ENCODE measurements around the gene PPM1H. TPM values are rescaled to one million over a fixed set of nuclear protein-coding genes. Genes with fewer than 3 reads are reported as not detected.

PPM1H gene
- 15.7 TPM for polyA plus RNA-seq (2013, experiment 1 of 2)
- 15.2 TPM for polyA plus RNA-seq (2013, experiment 2 of 2)

GRCh38 chr12:62934799-62935674, at the start of gene PPM1H:
Gene PPM1H, minus strand, starts transcription at chr12:62935150. Its CDS starts 414 bp downstream, at chr12:62934736.
- no peaks in the 10 kb centered on the region for H3K36me3 ChIP-seq (ENCODE audit: control insufficient read depth, insufficient read depth, low read length)
- no peak within 1 kb of the TSS for H2BK15ac ChIP-seq (replicated peaks; ENCODE audit: low read depth)
- H3K4me3 ChIP-seq (ENCODE audit: low read length): peak within 1 kb of the TSS; percentile 65
- peak within 1 kb of the TSS; percentile 78 for H3K4me2 ChIP-seq (ENCODE audit: low read length)
- peak within 1 kb of the TSS; percentile 77 for H3K9ac ChIP-seq (ENCODE audit: low read length)
- H3K56ac ChIP-seq (ENCODE audit: low read length): peak within 1 kb of the TSS; percentile 83
- DNase-seq: peak; percentile 97
- H2BK120ac ChIP-seq (ENCODE audit: low read depth, low read length): peak within 1 kb of the TSS; percentile 4
- H2BK5ac ChIP-seq (ENCODE audit: low read length): peak within 1 kb of the TSS; percentile 22
- peak within 1 kb of the TSS; percentile 85 for H3K27ac ChIP-seq (ENCODE audit: low read depth, low read length)
- H3K27me3 ChIP-seq (ENCODE audit: insufficient read depth, low read length, poor library complexity): no peaks in the 10 kb centered on the region
- no peak within 1 kb of the TSS for H4K5ac ChIP-seq (ENCODE audit: low read length)
- H3K4me1 ChIP-seq (ENCODE audit: control insufficient read depth, low read depth, low read length): peaks cover 11% of the 10 kb centered on the region
- peaks cover 9% of the 10 kb centered on the region for H3K79me2 ChIP-seq (ENCODE audit: control insufficient read depth, insufficient read depth, low read length)
- peak within 1 kb of the TSS; percentile 46 for H3K4ac ChIP-seq (ENCODE audit: low read depth, low read length)
- peak within 1 kb of the TSS; percentile 15 for H3K23ac ChIP-seq (ENCODE audit: low read length)
- peaks cover 1% of the 10 kb centered on the region for H3K79me1 ChIP-seq (ENCODE audit: low read length)
- no peak within 1 kb of the TSS for H2AK5ac ChIP-seq (ENCODE audit: low read length)
- no CpG with 5 or more reads among the region's 69 CpGs for WGBS (ENCODE audit: extremely low coverage, insufficient coverage, low lambda C conversion rate)
- no peak within 1 kb of the TSS for H4K8ac ChIP-seq (ENCODE audit: low read depth, low read length)
- peak within 1 kb of the TSS; percentile 60 for H3K18ac ChIP-seq (ENCODE audit: low read length)

GRCh38 chr12:62983594-62983993, 48.6 kb upstream of the PPM1H start:
- no peak overlapping the region for H3K9ac ChIP-seq (ENCODE audit: low read length)
- H3K4ac ChIP-seq (ENCODE audit: low read depth, low read length): no peak overlapping the region
- peak; percentile 62 for DNase-seq
- H3K4me2 ChIP-seq (ENCODE audit: low read length): no peak overlapping the region
- H3K79me2 ChIP-seq (ENCODE audit: control insufficient read depth, insufficient read depth, low read length): no peaks in the 10 kb centered on the region
- H4K5ac ChIP-seq (ENCODE audit: low read length): no peak overlapping the region
- H3K79me1 ChIP-seq (ENCODE audit: low read length): no peaks in the 10 kb centered on the region
- H2BK120ac ChIP-seq (ENCODE audit: low read depth, low read length): no peak overlapping the region
- H3K27me3 ChIP-seq (ENCODE audit: insufficient read depth, low read length, poor library complexity): no peaks in the 10 kb centered on the region
- H3K36me3 ChIP-seq (ENCODE audit: control insufficient read depth, insufficient read depth, low read length): no peaks in the 10 kb centered on the region
- H3K4me3 ChIP-seq (ENCODE audit: low read length): no peak overlapping the region
- no CpG with 5 or more reads among the region's 4 CpGs for WGBS (ENCODE audit: extremely low coverage, insufficient coverage, low lambda C conversion rate)
- no peaks in the 10 kb centered on the region for H3K4me1 ChIP-seq (ENCODE audit: control insufficient read depth, low read depth, low read length)
- no peak overlapping the region for H2BK15ac ChIP-seq (replicated peaks; ENCODE audit: low read depth)
- H3K27ac ChIP-seq (ENCODE audit: low read depth, low read length): no peak overlapping the region
- H2AK5ac ChIP-seq (ENCODE audit: low read length): no peak overlapping the region
- H3K56ac ChIP-seq (ENCODE audit: low read length): no peak overlapping the region
- no peak overlapping the region for H4K8ac ChIP-seq (ENCODE audit: low read depth, low read length)
- H3K18ac ChIP-seq (ENCODE audit: low read length): no peak overlapping the region
- no peak overlapping the region for H3K23ac ChIP-seq (ENCODE audit: low read length)
- H2BK5ac ChIP-seq (ENCODE audit: low read length): no peak overlapping the region

GRCh38 chr12:62978768-62979167, 43.8 kb upstream of the PPM1H start:
- no peak overlapping the region for H2AK5ac ChIP-seq (ENCODE audit: low read length)
- H2BK120ac ChIP-seq (ENCODE audit: low read depth, low read length): no peak overlapping the region
- no peak overlapping the region for H4K8ac ChIP-seq (ENCODE audit: low read depth, low read length)

GRCh38 chr12:62977883-62978282, 42.9 kb upstream of the PPM1H start:
- Histone ChIP-seq H3K4me1 (ENCODE audit: control insufficient read depth, low read depth, low read length) (no peaks in the 10 kb centered on the region), H3K27me3 (ENCODE audit: insufficient read depth, low read length, poor library complexity) (no peaks in the 10 kb centered on the region), H2BK15ac (replicated peaks; ENCODE audit: low read depth) (no peak overlapping the region), H3K79me2 (ENCODE audit: control insufficient read depth, insufficient read depth, low read length) (no peaks in the 10 kb centered on the region), H2AK5ac (ENCODE audit: low read length) (no peak overlapping the region), H3K27ac (ENCODE audit: low read depth, low read length) (no peak overlapping the region), H3K36me3 (ENCODE audit: control insufficient read depth, insufficient read depth, low read length) (no peaks in the 10 kb centered on the region), H3K18ac (ENCODE audit: low read length) (no peak overlapping the region), H3K4me3 (ENCODE audit: low read length) (no peak overlapping the region), H4K5ac (ENCODE audit: low read length) (no peak overlapping the region), H3K4ac (ENCODE audit: low read depth, low read length) (no peak overlapping the region), H3K79me1 (ENCODE audit: low read length) (no peaks in the 10 kb centered on the region), H3K4me2 (ENCODE audit: low read length) (no peak overlapping the region), H2BK5ac (ENCODE audit: low read length) (no peak overlapping the region), H3K56ac (ENCODE audit: low read length) (no peak overlapping the region), H4K8ac (ENCODE audit: low read depth, low read length) (no peak overlapping the region), H2BK120ac (ENCODE audit: low read depth, low read length) (no peak overlapping the region), H3K23ac (ENCODE audit: low read length) (no peak overlapping the region), H3K9ac (ENCODE audit: low read length) (no peak overlapping the region)
- DNase-seq: no peak
- WGBS (ENCODE audit: extremely low coverage, insufficient coverage, low lambda C conversion rate): no CpG with 5 or more reads among the region's 1 CpG

More at GRCh38 chr12:62978768-62979167, 43.8 kb upstream of the PPM1H start:
- no peak overlapping the region for H3K4ac ChIP-seq (ENCODE audit: low read depth, low read length)
- no peak overlapping the region for H3K23ac ChIP-seq (ENCODE audit: low read length)
- H4K5ac ChIP-seq (ENCODE audit: low read length): no peak overlapping the region
- DNase-seq: no peak
- no peak overlapping the region for H3K18ac ChIP-seq (ENCODE audit: low read length)
- H3K27me3 ChIP-seq (ENCODE audit: insufficient read depth, low read length, poor library complexity): no peaks in the 10 kb centered on the region
- no peak overlapping the region for H3K4me2 ChIP-seq (ENCODE audit: low read length)
- no peaks in the 10 kb centered on the region for H3K79me1 ChIP-seq (ENCODE audit: low read length)
- H3K36me3 ChIP-seq (ENCODE audit: control insufficient read depth, insufficient read depth, low read length): no peaks in the 10 kb centered on the region
- no peak overlapping the region for H3K56ac ChIP-seq (ENCODE audit: low read length)
- no peak overlapping the region for H3K27ac ChIP-seq (ENCODE audit: low read depth, low read length)
- H3K79me2 ChIP-seq (ENCODE audit: control insufficient read depth, insufficient read depth, low read length): no peaks in the 10 kb centered on the region
- H3K4me1 ChIP-seq (ENCODE audit: control insufficient read depth, low read depth, low read length): no peaks in the 10 kb centered on the region
- H2BK15ac ChIP-seq (replicated peaks; ENCODE audit: low read depth): no peak overlapping the region
- H2BK5ac ChIP-seq (ENCODE audit: low read length): no peak overlapping the region
- no peak overlapping the region for H3K4me3 ChIP-seq (ENCODE audit: low read length)
- no peak overlapping the region for H3K9ac ChIP-seq (ENCODE audit: low read length)

- Histone ChIP-seq H2BK15ac (replicated peaks; ENCODE audit: low read depth) (no peak overlapping the region), H3K23ac (ENCODE audit: low read length) (no peak overlapping the region), H3K27me3 (ENCODE audit: insufficient read depth, low read length, poor library complexity) (no peaks in the 10 kb centered on the region), H3K4me1 (ENCODE audit: control insufficient read depth, low read depth, low read length) (no peaks in the 10 kb centered on the region), H3K79me2 (ENCODE audit: control insufficient read depth, insufficient read depth, low read length) (no peaks in the 10 kb centered on the region), H3K4me3 (ENCODE audit: low read length) (no peak overlapping the region), H2BK120ac (ENCODE audit: low read depth, low read length) (no peak overlapping the region), H4K5ac (ENCODE audit: low read length) (no peak overlapping the region), H3K4me2 (ENCODE audit: low read length) (no peak overlapping the region), H3K4ac (ENCODE audit: low read depth, low read length) (no peak overlapping the region), H3K56ac (ENCODE audit: low read length) (no peak overlapping the region), H2AK5ac (ENCODE audit: low read length) (no peak overlapping the region), H3K79me1 (ENCODE audit: low read length) (no peaks in the 10 kb centered on the region), H3K18ac (ENCODE audit: low read length) (no peak overlapping the region), H3K9ac (ENCODE audit: low read length) (no peak overlapping the region), H4K8ac (ENCODE audit: low read depth, low read length) (no peak overlapping the region), H3K27ac (ENCODE audit: low read depth, low read length) (no peak overlapping the region), H2BK5ac (ENCODE audit: low read length) (no peak overlapping the region), H3K36me3 (ENCODE audit: control insufficient read depth, insufficient read depth, low read length) (no peaks in the 10 kb centered on the region)
- no CpG with 5 or more reads among the region's 5 CpGs for WGBS (ENCODE audit: extremely low coverage, insufficient coverage, low lambda C conversion rate)
- no peak for DNase-seq
Observed at GRCh38 chr12:62977418-62977817, 42.5 kb upstream of the PPM1H start.
